Gastrocnemius medialis (tissue), 4 donors: ENCODE measurements around the gene VAV1. TPM values are rescaled to one million over a fixed set of nuclear protein-coding genes. Genes with fewer than 3 reads are reported as not detected.
"Not testable (repeated sequence)": the region's sequence is repeated elsewhere in the genome, so short reads cannot be mapped to it uniquely, and the experiment has no call there.

Experiments used
- ATAC-seq, 2 donors: fragments of 150-250 bp; one replicate each; pipeline ENCODE4 v1.9.1; 2016
- DNase-seq, 2 donors: peaks; one replicate each; pipeline ENCODE4 v3.0.0-alpha.2; 2019
- H3K27ac ChIP-seq, 4 donors: fragments of 200-600 bp; sonication (generic); 1 replicate in 1 of 4; 2 replicates in 3 of 4; pipeline ENCODE4 v1.5.1; 2016 to 2018; ENCODE audit warnings: mild to moderate bottlenecking in 2 of 4, moderate library complexity in 1 of 4
- H3K27me3 ChIP-seq, 3 donors: fragments of 200-600 bp; sonication (generic) in 2 of 3; 1 replicate in 1 of 3; 2 replicates in 2 of 3; pipeline versions ENCODE4 v1.5.1 to v1.6.0; 2016 to 2019; ENCODE audit warnings: mild to moderate bottlenecking in 1 of 3, moderate library complexity in 1 of 3
- H3K36me3 ChIP-seq, 2 donors: fragments of 200-600 bp; sonication (generic) in 1 of 2; one replicate each; pipeline ENCODE4 v1.5.1; 2017 to 2018
- H3K4me1 ChIP-seq, 2 donors: fragments of 200-600 bp; sonication (generic) in 1 of 2; one replicate each; pipeline ENCODE4 v1.5.1; 2016 to 2017; ENCODE audit warnings: mild to moderate bottlenecking in 2 of 2
- H3K4me3 ChIP-seq, 4 donors: fragments of 200-600 bp; sonication (generic) in 3 of 4; 1 replicate in 1 of 4; 2 replicates in 3 of 4; pipeline ENCODE4 v1.5.1; 2016 to 2019; ENCODE audit warnings: mild to moderate bottlenecking in 2 of 4
- H3K9me3 ChIP-seq, 3 donors: fragments of 200-600 bp; sonication (generic) in 2 of 3; 1 replicate in 1 of 3; 2 replicates in 2 of 3; pipeline ENCODE4 v1.5.1; 2016 to 2019
- POLR2A ChIP-seq, 2 donors: fragments of 450-650 bp; IDR thresholded peaks; one replicate each; pipeline ENCODE4 v1.6.1; 2017; ENCODE audit warnings: antibody characterized with exemption in 2 of 2, mild to moderate bottlenecking in 2 of 2, moderate library complexity in 2 of 2
- in situ Hi-C, 4 donors: fragments of 200-750 bp; cut with MboI; loops; one replicate each; pipeline versions ENCODE4 v1.15.0 to v1.8.0; 2017; ENCODE audit warnings: low sequenced_read_pairs in 4 of 4
- intact Hi-C: fragments of 100-400 bp; cut with DNase I; formaldehyde crosslinking; loops from one replicate; pipeline ENCODE4 v1.15.1; 2023; ENCODE audit warnings: low total_unique reads
- total RNA-seq, 4 donors: library from RNA; depleted of rRNA; stranded (reverse); fragments of >200 nt; gene quantifications; one replicate each; pipeline versions ENCODE4 v1.1.0 to v1.2.3, GENCODE V29; 2016
- TF ChIP-seq, protein P1 (sequence below), 5 experiments: fragments of 450-650 bp in 3 of 5; fragments of 200-600 bp in 2 of 5; sonication (generic) in 2 of 5; IDR thresholded peaks in 4 of 5; conservative IDR thresholded peaks in 1 of 5; 1 replicate in 4 of 5; 2 replicates in 1 of 5; pipeline ENCODE4 v1.5.1; 2016 to 2019; ENCODE audit warnings: antibody characterized with exemption in 5 of 5, mild to moderate bottlenecking in 3 of 5, moderate library complexity in 3 of 5

The VAV1 gene
- total RNA-seq, 4 donors from 2014 or later = 0.63 to 1.8 (median 0.96) TPM

DNA sequence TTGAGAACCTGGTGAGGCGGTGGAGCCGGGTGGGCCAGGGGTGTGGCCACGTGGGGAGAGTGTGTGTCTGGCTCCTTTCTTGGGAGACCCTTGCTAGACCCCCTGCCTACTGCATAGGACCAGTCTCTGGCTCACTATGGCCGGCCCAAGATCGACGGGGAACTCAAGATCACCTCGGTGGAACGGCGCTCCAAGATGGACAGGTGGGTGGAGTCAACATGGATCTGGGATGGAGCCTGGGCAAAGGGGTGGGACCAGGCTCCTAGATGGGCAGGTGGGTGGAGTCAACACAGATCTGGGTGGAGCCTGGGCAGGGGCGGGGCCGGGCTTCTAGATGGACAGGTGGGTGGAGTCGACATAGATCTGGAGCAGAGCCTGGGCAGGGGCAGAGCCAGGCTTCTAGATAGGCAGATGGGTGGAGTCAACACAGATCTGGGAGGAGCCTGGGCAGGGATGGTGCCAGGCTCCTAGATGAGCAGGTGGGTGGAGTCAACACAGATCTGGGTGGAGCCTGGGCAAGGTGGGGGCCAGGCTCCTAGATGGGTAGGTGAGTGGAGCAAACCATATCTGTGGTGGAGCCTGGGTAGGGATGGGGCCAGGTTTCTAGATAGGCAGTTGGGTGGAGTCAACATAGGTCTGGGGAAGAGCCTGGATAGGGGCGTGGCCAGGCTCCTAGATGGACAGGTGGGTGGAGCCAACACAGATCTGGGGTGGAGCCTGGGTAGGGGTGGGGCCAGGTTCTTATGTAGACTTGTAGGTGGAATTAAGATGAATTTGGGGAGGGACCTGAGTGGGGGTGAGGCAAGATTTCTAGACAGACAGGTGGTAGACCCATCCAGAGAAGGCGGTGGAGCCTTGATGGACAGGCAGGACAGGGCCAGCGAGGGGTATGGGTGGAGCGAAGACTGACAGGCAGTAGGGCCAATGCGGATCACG lies 56.5 kb downstream of the VAV1 start:
- intact Hi-C loops (no loop called here), in situ Hi-C loops (no loop called here)
- no peak overlapping the region for H3K4me3 ChIP-seq
- no peaks in the 10 kb centered on the region for H3K36me3 ChIP-seq
- no peak for TF ChIP-seq POLR2A (IDR thresholded peaks at IDR 0.05)
- TF ChIP-seq, protein P1, sequence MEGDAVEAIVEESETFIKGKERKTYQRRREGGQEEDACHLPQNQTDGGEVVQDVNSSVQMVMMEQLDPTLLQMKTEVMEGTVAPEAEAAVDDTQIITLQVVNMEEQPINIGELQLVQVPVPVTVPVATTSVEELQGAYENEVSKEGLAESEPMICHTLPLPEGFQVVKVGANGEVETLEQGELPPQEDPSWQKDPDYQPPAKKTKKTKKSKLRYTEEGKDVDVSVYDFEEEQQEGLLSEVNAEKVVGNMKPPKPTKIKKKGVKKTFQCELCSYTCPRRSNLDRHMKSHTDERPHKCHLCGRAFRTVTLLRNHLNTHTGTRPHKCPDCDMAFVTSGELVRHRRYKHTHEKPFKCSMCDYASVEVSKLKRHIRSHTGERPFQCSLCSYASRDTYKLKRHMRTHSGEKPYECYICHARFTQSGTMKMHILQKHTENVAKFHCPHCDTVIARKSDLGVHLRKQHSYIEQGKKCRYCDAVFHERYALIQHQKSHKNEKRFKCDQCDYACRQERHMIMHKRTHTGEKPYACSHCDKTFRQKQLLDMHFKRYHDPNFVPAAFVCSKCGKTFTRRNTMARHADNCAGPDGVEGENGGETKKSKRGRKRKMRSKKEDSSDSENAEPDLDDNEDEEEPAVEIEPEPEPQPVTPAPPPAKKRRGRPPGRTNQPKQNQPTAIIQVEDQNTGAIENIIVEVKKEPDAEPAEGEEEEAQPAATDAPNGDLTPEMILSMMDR (IDR thresholded peaks at IDR 0.05 in 4 of 5, conservative IDR thresholded peaks at IDR 0.05 in 1 of 5) = no peak
- DNase-seq (no peak), ATAC-seq (no peak)
- H3K4me1 ChIP-seq = no peaks in the 10 kb centered on the region
- H3K27me3 ChIP-seq = no peaks in the 10 kb centered on the region
- H3K9me3 ChIP-seq = no peaks in the 10 kb centered on the region
- H3K27ac ChIP-seq = no peak overlapping the region

DNA sequence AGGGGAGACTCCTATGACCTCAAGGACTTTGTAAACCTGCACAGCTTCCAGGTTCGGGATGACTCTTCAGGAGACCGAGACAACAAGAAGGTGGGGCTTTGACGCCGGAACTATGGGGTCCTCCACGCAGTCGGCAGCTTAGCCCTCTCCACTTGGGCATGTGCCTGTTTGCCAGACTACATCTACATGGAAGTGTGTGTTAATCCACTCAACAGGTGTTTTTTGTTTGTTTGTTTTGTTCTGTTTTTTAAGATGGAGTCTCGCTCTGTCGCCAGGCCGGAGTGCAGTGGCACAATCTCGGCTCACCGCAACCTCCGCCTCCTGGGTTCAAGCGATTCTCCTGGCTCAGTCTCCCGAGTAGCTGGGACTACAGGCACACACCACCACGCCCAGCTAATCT lies 57.3 kb downstream of the VAV1 start:
- H3K9me3 ChIP-seq, H3K27ac ChIP-seq, intact Hi-C loops, ATAC-seq, H3K36me3 ChIP-seq, DNase-seq, H3K4me3 ChIP-seq, in situ Hi-C loops, H3K4me1 ChIP-seq, H3K27me3 ChIP-seq: not testable (repeated sequence)

DNA sequence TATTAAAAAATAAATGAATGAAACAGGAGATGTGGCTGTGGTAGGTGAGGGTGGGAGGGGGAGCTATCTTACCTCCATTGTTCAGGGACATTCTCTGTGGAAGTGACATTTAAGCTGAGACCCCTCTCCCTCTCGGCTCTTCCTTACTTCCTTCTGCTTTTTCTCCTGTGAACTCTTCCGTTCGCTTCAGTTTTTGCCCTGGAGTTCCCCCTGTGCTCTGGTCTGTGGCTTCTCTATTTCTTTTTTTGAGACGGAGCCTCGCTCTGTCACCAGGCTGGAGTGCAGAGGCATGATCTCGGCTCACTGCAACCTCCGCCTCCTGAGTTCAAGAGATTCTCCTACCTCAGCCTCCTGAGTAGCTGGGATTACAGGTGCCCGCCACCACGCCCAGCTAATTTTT lies 58.6 kb downstream of the VAV1 start:
- not testable (repeated sequence) for H3K27me3 ChIP-seq, H3K36me3 ChIP-seq

DNA sequence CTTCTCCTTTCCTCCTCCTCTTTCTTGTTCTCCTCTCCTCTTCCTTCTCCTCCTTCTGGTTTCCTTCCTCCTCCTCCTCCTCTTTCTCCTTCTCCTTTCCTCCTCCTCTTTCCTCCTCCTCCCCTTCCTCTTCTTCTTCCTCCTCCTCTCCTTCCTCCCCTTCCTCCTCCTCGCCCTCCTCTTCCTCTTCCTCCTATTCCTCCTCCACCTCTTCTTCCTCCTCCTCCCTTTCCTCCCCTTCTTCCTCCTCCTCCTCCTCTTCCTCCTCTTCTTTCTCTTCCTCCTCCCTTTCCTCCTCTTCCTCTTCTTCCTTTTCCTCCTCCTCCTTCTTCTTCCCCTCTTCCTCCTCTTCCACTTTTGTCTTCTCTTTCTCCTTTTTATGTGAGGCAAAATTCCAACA lies 59.9 kb downstream of the VAV1 start:
- H3K36me3 ChIP-seq = no peaks in the 10 kb centered on the region
- H3K27ac ChIP-seq = no peak overlapping the region
- peaks cover 0 to 4% (median 0%) of the 10 kb centered on the region in 3 donors for H3K27me3 ChIP-seq
- ATAC-seq (no peak), DNase-seq (no peak)
- no peak overlapping the region for H3K4me3 ChIP-seq
- no peaks in the 10 kb centered on the region for H3K4me1 ChIP-seq
- in situ Hi-C loops (no loop called here), intact Hi-C loops (no loop called here)
- H3K9me3 ChIP-seq = no peaks in the 10 kb centered on the region
- TF ChIP-seq, protein P1 (IDR thresholded peaks at IDR 0.05 in 4 of 5, conservative IDR thresholded peaks at IDR 0.05 in 1 of 5) = no peak
- no peak for TF ChIP-seq POLR2A (IDR thresholded peaks at IDR 0.05)

More for the DNA sequence above, 58.6 kb downstream of the VAV1 start:
- in situ Hi-C loops, H3K27ac ChIP-seq, DNase-seq, H3K4me1 ChIP-seq, H3K4me3 ChIP-seq, intact Hi-C loops, ATAC-seq, H3K9me3 ChIP-seq: not testable (repeated sequence)

DNA sequence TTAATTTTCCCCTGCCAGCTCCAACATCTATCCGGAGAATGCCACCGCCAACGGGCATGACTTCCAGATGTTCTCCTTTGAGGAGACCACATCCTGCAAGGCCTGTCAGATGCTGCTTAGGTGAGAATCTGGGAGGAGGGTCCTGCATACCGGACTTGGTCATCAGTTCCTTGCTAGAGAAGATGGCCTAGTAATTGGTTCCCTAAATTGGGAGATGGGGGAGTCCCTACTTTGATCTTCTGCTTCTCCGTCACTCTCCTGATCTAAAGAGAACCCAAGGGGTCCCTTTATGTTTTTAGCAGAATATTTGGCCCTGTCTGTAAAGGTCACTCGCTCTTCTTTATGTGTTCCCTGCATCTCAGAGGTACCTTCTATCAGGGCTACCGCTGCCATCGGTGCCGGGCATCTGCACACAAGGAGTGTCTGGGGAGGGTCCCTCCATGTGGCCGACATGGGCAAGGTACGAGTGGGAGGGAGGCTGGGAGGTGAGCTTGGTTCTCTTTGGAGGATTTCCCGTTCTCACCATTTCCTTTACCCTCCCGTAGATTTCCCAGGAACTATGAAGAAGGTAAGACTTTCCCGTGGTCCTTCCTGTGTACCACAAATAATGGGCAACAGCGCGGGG lies 60.8 kb downstream of the VAV1 start:
- in situ Hi-C loops (no loop called here), intact Hi-C loops (no loop called here)
- no peak overlapping the region for H3K4me3 ChIP-seq
- no peaks in the 10 kb centered on the region for H3K36me3 ChIP-seq
- H3K27ac ChIP-seq = no peak overlapping the region
- TF ChIP-seq, protein P1 (IDR thresholded peaks at IDR 0.05 in 4 of 5, conservative IDR thresholded peaks at IDR 0.05 in 1 of 5) = no peak
- no peak for TF ChIP-seq POLR2A (IDR thresholded peaks at IDR 0.05)
- no peaks in the 10 kb centered on the region for H3K4me1 ChIP-seq
- no peak for DNase-seq
- peaks cover 0 to 4% (median 0%) of the 10 kb centered on the region in 3 donors for H3K27me3 ChIP-seq
- no peak for ATAC-seq
- H3K9me3 ChIP-seq = no peaks in the 10 kb centered on the region
